ENCODE measurements around the gene SLC26A5.

GRCh38 chr7:103387242-103387641 is 58.8 kb downstream of the SLC26A5 start:
- TF ChIP-seq POLR2A (IDR thresholded peaks at IDR 0.05) (no peak), POLR2AphosphoS5 (IDR thresholded peaks at IDR 0.05) (no peak)
- TF ChIP-seq, protein P1, sequence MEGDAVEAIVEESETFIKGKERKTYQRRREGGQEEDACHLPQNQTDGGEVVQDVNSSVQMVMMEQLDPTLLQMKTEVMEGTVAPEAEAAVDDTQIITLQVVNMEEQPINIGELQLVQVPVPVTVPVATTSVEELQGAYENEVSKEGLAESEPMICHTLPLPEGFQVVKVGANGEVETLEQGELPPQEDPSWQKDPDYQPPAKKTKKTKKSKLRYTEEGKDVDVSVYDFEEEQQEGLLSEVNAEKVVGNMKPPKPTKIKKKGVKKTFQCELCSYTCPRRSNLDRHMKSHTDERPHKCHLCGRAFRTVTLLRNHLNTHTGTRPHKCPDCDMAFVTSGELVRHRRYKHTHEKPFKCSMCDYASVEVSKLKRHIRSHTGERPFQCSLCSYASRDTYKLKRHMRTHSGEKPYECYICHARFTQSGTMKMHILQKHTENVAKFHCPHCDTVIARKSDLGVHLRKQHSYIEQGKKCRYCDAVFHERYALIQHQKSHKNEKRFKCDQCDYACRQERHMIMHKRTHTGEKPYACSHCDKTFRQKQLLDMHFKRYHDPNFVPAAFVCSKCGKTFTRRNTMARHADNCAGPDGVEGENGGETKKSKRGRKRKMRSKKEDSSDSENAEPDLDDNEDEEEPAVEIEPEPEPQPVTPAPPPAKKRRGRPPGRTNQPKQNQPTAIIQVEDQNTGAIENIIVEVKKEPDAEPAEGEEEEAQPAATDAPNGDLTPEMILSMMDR (IDR thresholded peaks at IDR 0.05), result no peak

Measured in sigmoid colon (tissue), 4 donors.